NCI-H774 (cell line): ENCODE results near the gene ABCF2.

Source experiments
- DNase-seq: peaks from one replicate; lab custom pipeline; 2025; lab: John Stamatoyannopoulos, UW

The ABCF2 gene

GRCh38 chr7:151174246-151175046 is 52.6 kb downstream of the ABCF2 start:
- DNase-seq = no peak

- no peak for DNase-seq
Measured at GRCh38 chr7:151173386-151174245, 53.4 kb downstream of the ABCF2 start.

GRCh38 chr7:151172273-151173141 is 54.5 kb downstream of the ABCF2 start:
- peak; percentile 38 for DNase-seq

GRCh38 chr7:151168787-151169162 is 58.2 kb downstream of the ABCF2 start:
- no peak for DNase-seq

- no peak for DNase-seq
Measured at GRCh38 chr7:151168003-151168786, 58.8 kb downstream of the ABCF2 start.

GRCh38 chr7:151167197-151167961 is 59.6 kb downstream of the ABCF2 start, which contains the start of gene GBX1:
Gene GBX1, minus strand, starts transcription at chr7:151167694. Its CDS starts 146 bp downstream, at chr7:151167548.
- no peak for DNase-seq

- no peak for DNase-seq
Measured at GRCh38 chr7:151166629-151167196, 60.3 kb downstream of the ABCF2 start.
